ENCODE measurements around the gene COLEC11.
"Not testable (repeated sequence)": the region's sequence is repeated elsewhere in the genome, so short reads cannot be mapped to it uniquely, and the experiment has no call there.

Gene COLEC11

GRCh38 chr2:3625186-3625585, 30.3 kb downstream of the COLEC11 start:
- no peak for DNase-seq (ENCODE audit: low spot score)

GRCh38 chr2:3626118-3626811, 31.4 kb downstream of the COLEC11 start:
- DNase-seq (ENCODE audit: low spot score) = no peak

- DNase-seq (ENCODE audit: low spot score) = no peak
Measured at GRCh38 chr2:3626812-3627499, 32.0 kb downstream of the COLEC11 start.

DNA sequence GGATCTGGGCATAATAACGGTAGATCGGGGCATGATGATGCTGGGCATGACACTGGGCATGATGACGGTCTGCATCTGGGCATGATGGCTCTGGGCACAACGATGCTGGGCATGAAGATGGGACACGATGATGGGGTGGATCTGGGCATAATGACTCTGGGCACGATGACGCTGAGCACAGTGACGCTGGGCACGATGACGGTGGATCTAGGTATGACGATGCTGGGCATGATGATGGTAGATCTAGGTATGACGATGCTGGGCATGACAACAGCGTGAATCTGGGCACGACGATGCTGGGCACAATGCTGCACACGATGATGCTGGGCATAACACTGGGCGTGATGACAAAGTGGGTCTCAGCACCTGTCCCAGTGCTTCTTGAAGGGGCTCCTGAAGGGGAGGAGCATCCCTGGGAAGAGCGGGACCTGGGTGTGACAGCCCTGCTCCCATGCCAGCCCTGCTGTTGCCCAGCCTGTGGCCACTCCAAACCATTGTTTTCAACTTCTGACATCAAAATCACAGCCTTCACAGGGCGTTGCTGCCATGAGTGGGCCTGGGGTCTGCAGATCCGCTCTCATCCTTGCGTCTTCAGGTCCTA, 32.7 kb downstream of the COLEC11 start:
- DNase-seq (ENCODE audit: low spot score) = no peak

GRCh38 chr2:3628241-3628679, 33.3 kb downstream of the COLEC11 start:
- no peak for DNase-seq (ENCODE audit: low spot score)

DNA sequence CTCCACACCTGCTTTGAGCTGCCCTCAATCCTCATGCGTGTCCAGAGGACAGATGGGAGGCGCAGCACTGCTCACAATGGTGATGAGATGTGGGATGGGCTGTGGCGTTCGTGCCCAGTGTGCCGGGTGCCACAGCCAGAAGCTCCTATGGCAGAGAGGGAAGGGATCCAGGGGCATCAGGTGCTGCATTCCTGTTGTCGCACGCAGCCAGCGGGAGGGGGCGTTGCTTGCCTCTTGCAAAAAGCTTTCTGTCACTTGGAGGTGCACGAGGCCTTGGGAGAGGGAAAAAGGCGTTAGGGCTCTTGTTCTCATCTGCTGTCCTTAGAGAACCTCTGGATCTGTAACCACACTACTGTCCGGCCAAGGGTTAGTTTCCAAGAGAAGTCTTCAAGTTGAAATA, 33.9 kb downstream of the COLEC11 start:
- no peak for DNase-seq (ENCODE audit: low spot score)

- no peak for DNase-seq (ENCODE audit: low spot score)
Measured at GRCh38 chr2:3630631-3631030, 35.7 kb downstream of the COLEC11 start.

- DNase-seq (ENCODE audit: low spot score) = no peak
Measured at GRCh38 chr2:3631161-3631850, 36.4 kb downstream of the COLEC11 start.

DNA sequence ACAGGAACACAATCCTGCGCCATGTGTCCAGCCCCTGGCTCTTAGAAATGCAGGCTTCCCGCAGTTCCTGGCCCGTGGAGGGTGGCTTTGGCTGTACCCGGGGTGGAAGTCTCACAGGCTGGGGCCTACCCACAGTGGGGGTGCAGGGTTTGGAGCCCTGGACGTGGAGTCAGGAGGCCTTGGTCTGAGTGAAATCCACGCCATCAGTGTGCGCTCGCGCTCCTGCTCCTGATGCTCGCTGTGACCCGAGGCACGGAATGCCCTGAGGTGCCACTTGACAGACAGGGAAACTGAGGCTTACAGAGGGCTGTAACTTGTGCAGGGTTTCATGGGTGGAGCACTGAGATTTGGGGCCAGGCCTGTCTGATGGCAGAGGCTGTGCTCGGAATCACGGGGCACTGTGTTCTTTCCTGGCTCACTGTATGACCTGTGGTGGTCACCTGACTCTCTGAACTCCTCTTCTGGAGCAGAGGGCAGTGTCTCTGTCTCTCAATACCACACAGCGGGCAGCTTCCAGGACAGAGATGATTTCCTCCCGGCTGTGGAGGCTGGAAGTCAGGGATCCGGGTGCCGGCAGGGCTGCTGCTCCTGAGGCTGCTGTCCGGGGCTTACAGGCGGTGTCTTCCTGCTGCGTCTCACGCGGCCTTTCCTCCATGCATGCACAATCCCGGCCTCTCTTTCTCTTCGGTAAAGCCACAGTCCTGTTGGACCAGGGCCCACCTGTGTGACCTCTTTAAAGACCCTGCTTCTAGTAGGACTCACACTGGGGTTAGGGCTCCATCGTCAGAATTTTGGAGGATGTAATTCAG, 37.1 kb downstream of the COLEC11 start:
- DNase-seq (ENCODE audit: low spot score) = no peak

DNA sequence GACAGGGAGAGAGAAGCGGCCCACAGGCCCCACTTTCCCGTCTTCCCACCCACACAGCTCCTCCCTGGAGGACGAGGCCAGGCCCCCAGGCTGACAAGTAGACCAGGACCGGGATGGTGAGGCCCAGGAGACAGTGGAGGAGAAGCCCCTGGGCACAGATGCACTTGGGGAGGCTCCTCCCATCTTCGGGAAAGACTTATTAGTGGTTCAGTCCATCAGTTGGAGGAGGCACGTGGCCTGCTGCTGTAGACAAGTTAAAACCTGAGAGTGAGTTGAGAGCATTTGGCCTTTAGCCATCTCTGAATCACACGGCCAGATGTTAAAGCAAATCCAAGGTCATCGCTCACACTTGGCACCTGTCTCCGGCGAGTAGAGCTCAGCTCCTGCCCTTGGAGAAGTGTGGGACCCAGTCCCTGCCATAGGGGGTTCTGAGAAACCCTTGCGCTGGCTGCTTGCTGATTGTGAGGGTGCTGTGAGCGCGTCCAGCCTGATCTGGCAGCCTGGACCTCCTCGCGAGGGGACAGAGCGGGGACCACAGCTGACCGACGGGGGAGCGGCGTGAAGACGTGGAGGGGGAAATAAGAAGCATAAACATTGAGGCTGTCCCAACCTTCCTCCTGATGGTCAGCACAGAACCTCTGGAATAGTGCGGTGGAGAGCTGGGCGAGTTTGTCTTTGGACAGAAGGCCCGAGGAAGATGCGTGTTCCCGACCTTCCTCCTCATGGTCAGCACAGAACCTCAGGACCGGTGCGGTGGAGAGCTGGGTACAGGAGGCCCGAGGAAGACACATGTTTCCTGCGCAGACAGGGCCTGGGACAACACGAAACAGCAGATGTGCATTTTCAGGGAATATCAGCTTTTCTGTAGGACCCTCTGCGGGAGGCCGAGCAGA, 38.4 kb downstream of the COLEC11 start:
- no peak for DNase-seq (ENCODE audit: low spot score)

- no peak for DNase-seq (ENCODE audit: low spot score)
Measured at GRCh38 chr2:3633982-3634595, 39.2 kb downstream of the COLEC11 start.

DNA sequence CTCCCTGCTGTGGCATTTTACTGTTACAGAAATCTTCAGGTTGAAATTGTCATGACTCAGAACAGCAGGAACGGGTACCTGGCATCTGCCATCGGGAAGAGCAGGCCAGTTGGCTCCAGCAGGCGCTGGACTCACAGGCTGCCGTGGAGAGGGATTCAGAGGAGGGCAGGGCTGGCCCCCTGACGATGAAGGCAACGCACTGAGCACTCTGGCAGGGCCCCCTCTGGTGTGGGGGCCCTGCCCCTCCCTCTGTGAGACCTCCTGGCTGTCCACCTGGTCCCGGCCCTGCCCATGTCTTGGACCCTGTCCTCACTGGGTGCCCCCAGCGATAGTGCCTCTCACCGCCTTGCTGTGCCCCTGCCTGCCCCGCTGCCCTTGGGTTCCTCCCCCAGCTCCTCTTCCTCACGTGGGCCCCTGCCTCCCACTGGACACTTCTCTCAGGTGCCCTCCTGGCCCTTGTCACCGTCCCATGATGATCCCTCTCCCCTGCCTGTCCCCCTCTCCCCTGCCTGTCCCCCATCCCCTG, 39.7 kb downstream of the COLEC11 start:
- DNase-seq (ENCODE audit: low spot score) = no peak

DNA sequence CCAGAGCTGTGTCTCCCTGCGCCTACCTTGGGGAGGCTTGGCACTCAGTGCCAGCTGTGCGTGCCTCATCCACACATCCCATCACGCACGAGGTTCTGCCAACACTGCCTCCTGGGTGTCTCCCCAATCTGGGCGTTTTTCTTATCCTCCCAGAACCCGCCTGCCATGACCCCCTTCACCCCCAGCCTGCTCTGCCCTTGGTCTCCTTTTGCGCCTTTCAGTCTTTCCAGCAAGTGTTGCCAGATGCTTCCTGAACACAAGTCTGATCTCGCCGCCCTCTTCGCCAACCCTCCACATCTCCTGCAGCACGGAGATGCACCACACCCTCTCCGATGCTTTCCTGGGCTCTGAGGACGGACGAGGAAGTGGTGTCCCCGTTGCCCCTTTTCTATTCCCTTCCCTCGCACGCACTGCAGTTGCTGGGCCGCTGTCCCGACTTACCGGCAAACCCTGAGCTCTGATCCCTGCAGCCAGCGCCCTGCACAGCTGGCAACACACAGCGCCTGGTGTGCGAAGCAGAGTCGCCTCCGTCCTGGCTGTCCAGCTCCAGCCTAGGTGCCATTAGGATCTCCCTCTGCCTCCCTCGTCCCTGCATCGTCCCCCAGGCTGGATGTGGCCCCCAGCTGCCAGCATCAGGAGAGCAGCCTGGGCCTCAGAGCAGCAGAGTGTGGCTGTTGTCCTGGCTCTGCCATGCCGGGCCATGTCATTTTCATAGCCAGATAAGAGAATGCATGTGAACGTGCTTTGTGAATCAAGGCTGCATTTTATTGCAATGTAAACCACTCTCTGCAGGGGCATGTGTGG, 40.5 kb downstream of the COLEC11 start:
- DNase-seq (ENCODE audit: low spot score) = no peak

- DNase-seq (ENCODE audit: low spot score) = not testable (repeated sequence)
Measured at GRCh38 chr2:3635975-3636327, 41.0 kb downstream of the COLEC11 start.

- no peak for DNase-seq (ENCODE audit: low spot score)
Measured at GRCh38 chr2:3636586-3637310, 41.8 kb downstream of the COLEC11 start.

DNA sequence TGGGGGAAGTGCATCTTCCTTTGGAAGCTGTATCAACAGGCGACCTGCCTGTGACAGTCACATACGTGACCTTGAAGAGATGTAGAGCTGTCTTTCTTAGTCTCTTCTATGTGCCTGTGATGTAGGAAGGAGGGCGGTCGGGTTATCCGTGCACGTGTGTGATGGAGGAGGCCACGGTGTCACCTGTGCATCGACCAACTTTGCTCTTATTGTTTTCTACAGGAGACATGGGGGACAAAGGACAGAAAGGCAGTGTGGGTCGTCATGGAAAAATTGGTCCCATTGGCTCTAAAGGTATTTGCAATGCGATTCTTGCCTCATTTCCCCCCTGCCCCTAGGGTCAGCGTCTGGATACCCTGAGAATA, 42.4 kb downstream of the COLEC11 start:
- no peak for DNase-seq (ENCODE audit: low spot score)

GRCh38 chr2:3637692-3638455, 43.0 kb downstream of the COLEC11 start:
- no peak for DNase-seq (ENCODE audit: low spot score)

GRCh38 chr2:3638456-3638810, 43.5 kb downstream of the COLEC11 start:
- DNase-seq (ENCODE audit: low spot score) = no peak

Data from kidney tubule cell (primary cell).